Thoracic aorta (tissue), 2 donors: ENCODE data around the gene COL25A1. TPM values are rescaled to one million over a fixed set of nuclear protein-coding genes. Genes with fewer than 3 reads are reported as not detected.

Experiments used
- ATAC-seq: fragments of 150-250 bp; one replicate; pipeline ENCODE4 v1.8.0; 2017; ENCODE audit warnings: low read depth; ENCODE audit not compliant: insufficient number of reproducible peaks, low FRiP score
- DNase-seq: peaks from one replicate; pipeline ENCODE4 v3.0.0-alpha.2; 2020; ENCODE audit warnings: low spot score
- H3K27ac ChIP-seq, 2 donors: fragments of 200-600 bp; sonication (generic); 1 replicate in 1 of 2; 2 replicates in 1 of 2; pipeline ENCODE4 v1.5.1; 2016; ENCODE audit warnings: mild to moderate bottlenecking in 2 of 2, moderate library complexity in 2 of 2
- H3K27me3 ChIP-seq: fragments of 200-600 bp; sonication (generic); replicated peaks from 2 replicates; pipeline ENCODE4 v1.6.0; 2016; ENCODE audit warnings: mild to moderate bottlenecking; ENCODE audit not compliant: insufficient read depth
- H3K36me3 ChIP-seq: fragments of 200-600 bp; sonication (generic); one replicate; pipeline ENCODE4 v1.5.1; 2016
- H3K4me1 ChIP-seq, 2 donors: fragments of 200-600 bp; sonication (generic); 1 replicate in 1 of 2; 2 replicates in 1 of 2; pipeline versions ENCODE4 v1.5.1 to v1.6.0; 2016; ENCODE audit warnings: low read depth in 2 of 2, mild to moderate bottlenecking in 1 of 2; ENCODE audit not compliant: control insufficient read depth in 1 of 2
- H3K4me3 ChIP-seq: fragments of 200-600 bp; sonication (generic); 2 replicates; pipeline ENCODE4 v1.5.1; 2016; ENCODE audit warnings: mild to moderate bottlenecking
- H3K9me3 ChIP-seq: fragments of 200-600 bp; sonication (generic); 2 replicates; pipeline ENCODE4 v1.5.1; 2016
- total RNA-seq, 2 donors: library from RNA; depleted of rRNA; stranded (reverse); fragments of >200 nt; gene quantifications; one replicate each; pipeline versions ENCODE4 v1.1.0 to v1.2.3, GENCODE V29; 2016
- TF ChIP-seq, protein P1 (sequence below): fragments of 200-600 bp; sonication (generic); IDR thresholded peaks from one replicate; pipeline ENCODE4 v1.5.1; 2019; ENCODE audit warnings: antibody characterized with exemption

Gene COL25A1
- total RNA-seq, 2 donors from 2014 or later, result 0.42 to 0.81 TPM

DNA sequence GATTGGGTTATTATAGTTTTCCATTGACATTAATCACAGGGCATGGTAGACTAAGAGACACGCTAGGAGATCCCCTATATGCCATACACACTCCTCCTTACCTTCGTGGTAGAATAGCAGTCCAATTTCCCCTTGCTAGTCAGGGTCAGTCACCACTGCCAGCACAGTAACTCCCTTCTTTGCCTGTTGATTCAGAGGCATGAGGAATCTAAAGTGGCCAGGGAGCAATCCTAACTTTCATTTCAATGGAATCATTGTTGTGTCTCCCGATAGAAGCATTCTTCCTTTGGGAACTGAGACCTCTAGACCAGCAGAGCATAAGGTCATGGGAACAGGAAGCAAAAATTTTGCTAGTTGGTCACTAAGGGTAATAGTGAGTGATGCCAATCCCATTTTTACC, 51.1 kb downstream of the COL25A1 start:
- ATAC-seq, result no peak
- H3K4me3 ChIP-seq, result no peak overlapping the region
- H3K4me1 ChIP-seq, result no peaks in the 10 kb centered on the region
- DNase-seq, result no peak
- H3K27me3 ChIP-seq, result no peaks in the 10 kb centered on the region
- no peak overlapping the region for H3K27ac ChIP-seq
- H3K36me3 ChIP-seq, result no peaks in the 10 kb centered on the region
- no peaks in the 10 kb centered on the region for H3K9me3 ChIP-seq
- TF ChIP-seq, protein P1, sequence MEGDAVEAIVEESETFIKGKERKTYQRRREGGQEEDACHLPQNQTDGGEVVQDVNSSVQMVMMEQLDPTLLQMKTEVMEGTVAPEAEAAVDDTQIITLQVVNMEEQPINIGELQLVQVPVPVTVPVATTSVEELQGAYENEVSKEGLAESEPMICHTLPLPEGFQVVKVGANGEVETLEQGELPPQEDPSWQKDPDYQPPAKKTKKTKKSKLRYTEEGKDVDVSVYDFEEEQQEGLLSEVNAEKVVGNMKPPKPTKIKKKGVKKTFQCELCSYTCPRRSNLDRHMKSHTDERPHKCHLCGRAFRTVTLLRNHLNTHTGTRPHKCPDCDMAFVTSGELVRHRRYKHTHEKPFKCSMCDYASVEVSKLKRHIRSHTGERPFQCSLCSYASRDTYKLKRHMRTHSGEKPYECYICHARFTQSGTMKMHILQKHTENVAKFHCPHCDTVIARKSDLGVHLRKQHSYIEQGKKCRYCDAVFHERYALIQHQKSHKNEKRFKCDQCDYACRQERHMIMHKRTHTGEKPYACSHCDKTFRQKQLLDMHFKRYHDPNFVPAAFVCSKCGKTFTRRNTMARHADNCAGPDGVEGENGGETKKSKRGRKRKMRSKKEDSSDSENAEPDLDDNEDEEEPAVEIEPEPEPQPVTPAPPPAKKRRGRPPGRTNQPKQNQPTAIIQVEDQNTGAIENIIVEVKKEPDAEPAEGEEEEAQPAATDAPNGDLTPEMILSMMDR, result no peak

DNA sequence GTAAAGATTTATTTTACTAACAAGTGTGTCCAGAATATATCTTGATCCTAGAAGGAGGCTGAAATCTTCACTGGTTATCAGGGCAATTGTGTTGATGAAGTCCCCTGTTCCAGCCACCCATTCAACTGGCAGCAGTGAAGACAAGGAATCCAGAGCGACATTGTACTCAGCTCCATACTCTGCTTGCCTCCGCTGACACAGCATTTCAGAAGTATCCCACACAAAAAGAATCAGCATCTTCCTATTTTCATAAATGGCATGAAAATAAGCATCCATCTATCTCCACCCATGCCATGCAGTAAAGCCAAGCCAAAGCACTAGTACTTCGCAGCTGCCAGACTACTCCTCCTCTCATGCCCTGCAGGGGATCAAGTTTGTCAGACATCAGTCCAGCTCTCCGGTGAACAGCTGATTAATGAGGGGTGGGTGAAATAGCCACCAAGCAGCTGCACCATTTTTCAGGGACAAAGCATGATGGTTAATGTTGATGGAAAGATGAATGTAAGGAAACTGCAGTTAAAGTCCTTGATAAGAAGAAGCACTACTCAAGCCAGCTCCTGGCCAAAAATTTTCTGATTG, 54.0 kb downstream of the COL25A1 start:
- no peak for ATAC-seq

DNA sequence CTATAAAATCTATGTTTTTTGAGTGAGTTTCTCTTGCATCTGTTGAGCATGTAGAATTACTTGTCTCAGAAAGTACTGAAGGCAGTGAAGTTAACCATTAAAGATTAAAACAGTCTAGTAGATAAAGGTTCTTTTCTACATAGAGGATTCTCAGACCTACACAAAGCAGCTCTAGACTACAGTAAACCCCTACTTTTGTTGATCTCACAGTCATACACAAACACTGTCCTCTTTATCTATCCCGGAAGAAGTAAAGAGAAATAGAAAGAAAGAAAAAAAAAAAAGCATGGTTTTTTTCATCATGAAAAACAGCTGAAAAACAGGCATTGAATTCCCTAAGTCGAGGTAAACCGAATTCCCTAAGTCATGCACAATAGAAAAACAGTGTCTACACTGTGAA, 58.6 kb downstream of the COL25A1 start:
- no peak for DNase-seq
- H3K27ac ChIP-seq, result no peak overlapping the region
- H3K36me3 ChIP-seq, result no peaks in the 10 kb centered on the region
- no peaks in the 10 kb centered on the region for H3K27me3 ChIP-seq
- H3K9me3 ChIP-seq, result no peaks in the 10 kb centered on the region
- no peak for ATAC-seq
- H3K4me3 ChIP-seq, result no peak overlapping the region
- no peaks in the 10 kb centered on the region for H3K4me1 ChIP-seq
- TF ChIP-seq, protein P1, result no peak

More for the DNA sequence above, 54.0 kb downstream of the COL25A1 start:
- Histone ChIP-seq H3K9me3 (no peaks in the 10 kb centered on the region), H3K4me1 (no peaks in the 10 kb centered on the region), H3K27ac (no peak overlapping the region), H3K36me3 (no peaks in the 10 kb centered on the region), H3K4me3 (no peak overlapping the region), H3K27me3 (no peaks in the 10 kb centered on the region)
- TF ChIP-seq, protein P1, result no peak
- no peak for DNase-seq

DNA sequence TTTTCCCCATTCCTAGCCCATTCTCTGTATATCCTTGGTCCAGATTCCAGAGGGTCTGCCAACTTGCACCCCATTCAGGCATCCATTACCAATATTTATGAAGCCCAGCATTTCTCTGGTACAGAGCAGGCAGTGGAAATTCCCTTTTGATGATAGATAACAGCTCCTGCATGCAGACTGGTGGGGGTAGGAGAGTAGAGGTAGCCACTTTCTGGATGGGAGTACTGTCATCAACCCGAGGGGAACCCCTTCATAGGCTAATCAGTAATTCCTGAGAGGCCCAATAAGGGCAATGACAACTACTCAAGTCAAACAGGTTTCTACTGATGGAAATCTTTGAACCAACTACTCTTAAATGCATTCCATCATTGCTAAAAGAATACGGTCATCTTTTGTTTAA, 63.7 kb downstream of the COL25A1 start:
- H3K27me3 ChIP-seq, result no peaks in the 10 kb centered on the region
- no peaks in the 10 kb centered on the region for H3K4me1 ChIP-seq
- DNase-seq (no peak), ATAC-seq (no peak)
- no peaks in the 10 kb centered on the region for H3K9me3 ChIP-seq
- H3K4me3 ChIP-seq, result no peak overlapping the region
- TF ChIP-seq, protein P1, result no peak
- no peaks in the 10 kb centered on the region for H3K36me3 ChIP-seq
- H3K27ac ChIP-seq, result no peak overlapping the region

DNA sequence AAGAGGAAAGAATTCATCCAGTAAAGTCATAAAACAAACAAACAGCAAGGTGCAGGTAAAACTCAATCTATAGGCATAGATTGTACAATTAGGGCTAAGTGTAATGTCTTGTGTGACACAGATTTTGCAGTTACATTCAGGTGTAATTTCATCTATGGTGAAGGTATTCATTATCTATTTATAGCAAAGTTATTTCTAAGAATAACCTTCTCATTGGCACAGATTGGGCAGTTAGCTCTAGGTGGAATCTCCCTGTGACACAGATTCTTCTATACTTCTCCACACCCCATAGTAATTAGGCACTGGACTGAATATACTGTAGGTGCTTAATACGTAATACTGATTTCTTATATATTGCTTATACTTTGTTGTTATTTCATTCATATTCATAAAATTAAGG, 66.8 kb downstream of the COL25A1 start:
- H3K27me3 ChIP-seq, result no peaks in the 10 kb centered on the region
- H3K9me3 ChIP-seq, result no peaks in the 10 kb centered on the region
- H3K36me3 ChIP-seq, result no peaks in the 10 kb centered on the region
- H3K4me1 ChIP-seq, result no peaks in the 10 kb centered on the region
- H3K4me3 ChIP-seq, result no peak overlapping the region
- TF ChIP-seq, protein P1, result no peak
- ATAC-seq (no peak), DNase-seq (no peak)
- H3K27ac ChIP-seq, result no peak overlapping the region
